T-helper 1 cell treated with Interleukin-12 subunit alpha and Interleukin-12 subunit beta and Interleukin-4 antibody, amounts not matched to agents 30 μg/mL and 1 μg/mL, for 36 hours (primary cell): ENCODE measurements around the gene DCDC2B.
A peak's percentile ranks its signal among the peaks of the same experiment; 100 is the strongest.
"Not testable (repeated sequence)": the region's sequence is repeated elsewhere in the genome, so short reads cannot be mapped to it uniquely, and the experiment has no call there.

Experiments
- H3K27ac Mint-ChIP-seq: one replicate; pipeline ENCODE4 v1.8.0; 2021; ENCODE audit warnings: mild to moderate bottlenecking, mixed read lengths
- H3K27me3 Mint-ChIP-seq: one replicate; pipeline ENCODE4 v1.8.0; 2021; ENCODE audit warnings: low read depth, mixed read lengths
- H3K36me3 Mint-ChIP-seq: one replicate; pipeline ENCODE4 v1.8.0; 2021; ENCODE audit warnings: low read depth, mixed read lengths
- H3K4me1 Mint-ChIP-seq: one replicate; pipeline ENCODE4 v1.8.0; 2021; ENCODE audit warnings: low read depth, mixed read lengths
- H3K4me3 Mint-ChIP-seq: one replicate; pipeline ENCODE4 v1.8.0; 2021; ENCODE audit warnings: mild to moderate bottlenecking, moderate library complexity, mixed read lengths
- H3K9me3 Mint-ChIP-seq: one replicate; pipeline ENCODE4 v1.8.0; 2021; ENCODE audit warnings: mixed read lengths

The DCDC2B gene

DNA sequence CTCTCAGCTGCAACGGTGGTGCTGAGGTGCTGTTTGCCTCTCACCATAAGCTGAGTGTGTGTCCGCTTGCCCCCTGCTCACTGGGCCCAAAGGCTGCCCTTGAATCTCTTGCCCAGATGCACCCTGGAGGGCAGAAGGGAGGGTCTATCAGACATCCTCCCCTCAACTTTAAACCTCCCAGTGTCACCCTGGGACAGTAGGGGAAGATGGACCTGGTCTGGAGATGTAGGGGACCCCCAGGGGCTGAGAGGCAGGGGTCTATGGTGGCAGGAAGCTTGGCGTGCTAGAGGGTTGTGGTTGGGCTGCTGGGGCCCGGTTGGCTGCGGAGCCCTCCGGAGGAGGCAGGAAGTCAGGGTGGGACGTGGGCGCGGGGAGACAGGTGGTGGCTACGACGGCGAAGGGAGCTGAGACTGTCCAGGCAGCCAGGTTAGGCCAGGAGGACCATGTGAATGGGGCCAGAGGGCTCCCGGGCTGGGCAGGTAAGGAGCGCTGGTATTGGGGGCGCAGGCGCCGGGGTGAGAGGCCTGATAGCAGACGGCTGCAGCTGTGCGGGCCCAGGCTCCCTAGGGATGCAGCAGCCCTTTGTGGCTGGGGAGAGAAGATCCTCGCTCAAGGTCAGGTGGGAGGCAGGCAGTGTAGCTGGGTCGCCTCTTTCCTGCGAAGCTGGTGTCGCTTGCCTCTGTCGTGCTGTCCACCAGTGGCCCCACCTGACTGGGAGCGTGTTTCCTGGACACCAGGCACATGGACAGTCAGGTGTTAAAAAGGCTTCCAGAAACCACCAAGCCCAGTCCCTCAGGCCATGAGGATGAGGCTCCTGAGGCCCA lies 42.2 kb downstream of the DCDC2B start, which contains the start of gene LCK:
Gene LCK (plus strand): TSS at position 373 of the 824 bp plus-strand sequence. CDS start 23,065 bp downstream, outside the sequence.
- peak within 1 kb of the TSS; percentile 99 for H3K4me3 Mint-ChIP-seq

DNA sequence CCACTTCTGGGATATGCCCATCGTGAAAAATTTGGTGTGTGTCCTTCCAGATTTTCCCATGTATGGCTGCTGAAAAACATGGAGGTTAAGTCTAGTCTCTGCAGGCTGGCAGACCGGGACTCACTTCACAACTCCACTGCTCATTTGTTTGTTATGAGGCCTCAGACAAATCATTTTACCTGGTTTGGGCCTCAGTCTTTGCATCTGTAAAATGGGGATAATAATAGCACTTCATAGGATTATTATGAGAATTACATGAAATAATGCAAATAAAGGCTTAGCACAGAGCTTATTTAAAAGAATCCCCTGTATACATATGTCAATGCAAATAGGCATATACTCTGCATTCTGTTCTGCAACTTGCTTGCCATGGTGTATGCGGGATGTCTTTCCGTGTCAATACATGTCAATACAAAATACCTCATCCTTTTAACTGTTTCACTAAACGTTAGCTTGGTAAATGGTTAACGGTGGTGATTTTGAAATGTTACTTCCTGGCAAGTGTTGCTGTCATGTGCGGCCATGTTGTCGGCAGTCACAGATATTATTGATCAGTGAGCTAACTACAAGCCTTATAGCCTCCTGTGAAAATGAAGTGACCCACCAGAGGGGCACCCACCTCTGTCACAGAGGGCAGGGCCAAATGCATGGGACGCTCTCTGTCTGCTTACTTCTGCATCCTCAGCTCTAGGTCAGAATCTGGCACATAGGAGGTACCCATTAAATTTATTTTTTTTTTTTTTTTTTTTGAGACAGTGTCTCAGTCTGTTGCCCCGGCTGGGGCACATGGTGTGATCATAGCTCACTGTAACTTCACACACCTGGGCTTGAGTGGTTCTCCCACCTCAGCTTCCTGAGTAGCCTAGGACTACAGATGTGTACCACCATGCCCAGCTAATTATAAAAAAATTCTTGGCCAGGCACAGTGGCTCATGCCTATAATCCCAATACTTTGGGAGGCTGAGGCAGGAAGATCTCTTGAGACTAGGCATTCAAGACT lies 46.5 kb downstream of the DCDC2B start:
- H3K4me1 Mint-ChIP-seq, result peaks cover 41% of the 10 kb centered on the region

More for the DNA sequence above, 42.2 kb downstream of the DCDC2B start, which contains the start of gene LCK:
- Mint-ChIP-seq H3K27ac (peak within 1 kb of the TSS; percentile 98), H3K9me3 (no peaks in the 10 kb centered on the region), H3K4me1 (peaks cover 54% of the 10 kb centered on the region), H3K36me3 (peaks cover 26% of the 10 kb centered on the region), H3K27me3 (no peaks in the 10 kb centered on the region)

DNA sequence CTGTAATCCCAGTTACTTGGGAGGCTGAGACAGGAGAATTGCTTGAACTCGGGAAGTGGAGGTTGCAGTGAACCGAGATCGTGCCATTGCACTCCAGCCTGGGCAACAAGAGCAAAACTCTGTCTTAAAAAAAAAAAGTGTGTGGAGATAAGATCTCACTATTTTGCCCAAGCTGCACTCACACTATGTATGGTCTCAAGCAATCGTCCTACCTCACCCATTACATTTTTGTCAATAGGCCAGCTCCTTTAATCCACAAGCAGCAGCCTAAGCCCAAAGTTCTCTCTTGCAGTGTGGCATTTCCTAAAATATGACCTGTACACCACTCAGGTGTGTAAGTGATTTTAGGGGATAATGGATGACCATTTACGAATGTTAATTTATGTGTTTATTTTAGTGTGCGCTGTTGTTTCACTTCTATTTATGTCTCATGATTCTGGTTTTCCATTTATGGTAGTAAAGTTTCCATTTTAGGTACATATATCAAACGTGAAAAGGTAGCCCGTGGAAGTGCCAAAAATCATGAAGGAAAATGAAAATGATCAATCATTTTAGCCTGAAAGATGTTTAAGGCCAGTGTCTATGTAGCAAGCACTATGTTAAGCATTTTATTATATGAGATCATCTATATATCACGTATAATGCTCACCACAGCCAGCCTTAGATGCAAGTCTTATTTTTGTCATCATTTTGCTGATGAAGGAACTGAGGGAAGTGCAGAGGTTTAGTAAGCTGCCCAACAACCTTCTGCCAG lies 47.8 kb downstream of the DCDC2B start:
- no peaks in the 10 kb centered on the region for H3K27me3 Mint-ChIP-seq
- H3K36me3 Mint-ChIP-seq, result peaks cover 44% of the 10 kb centered on the region
- peaks cover 38% of the 10 kb centered on the region for H3K4me1 Mint-ChIP-seq
- H3K4me3 Mint-ChIP-seq, result peak overlapping the region; percentile 86
- H3K9me3 Mint-ChIP-seq, result no peaks in the 10 kb centered on the region
- peak overlapping the region; percentile 95 for H3K27ac Mint-ChIP-seq

More for the DNA sequence above, 46.5 kb downstream of the DCDC2B start:
- Mint-ChIP-seq H3K4me3 (peak overlapping the region; percentile 85), H3K36me3 (peaks cover 41% of the 10 kb centered on the region), H3K9me3 (no peaks in the 10 kb centered on the region), H3K27me3 (no peaks in the 10 kb centered on the region), H3K27ac (peak overlapping the region; percentile 86)

DNA sequence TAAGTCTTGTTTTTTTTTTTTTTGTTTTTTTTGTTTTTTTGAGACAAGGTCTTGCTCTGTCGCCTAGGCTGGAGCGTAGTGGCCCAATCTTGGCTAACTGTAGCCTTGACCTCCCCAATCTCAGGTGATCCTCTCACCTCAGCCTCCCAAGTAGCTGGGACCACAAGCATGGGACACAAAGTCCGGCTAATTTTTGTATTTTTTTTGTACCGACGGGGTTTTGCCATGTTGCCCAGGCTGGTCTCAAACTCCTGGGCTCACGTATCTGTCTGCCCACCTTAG lies 48.3 kb downstream of the DCDC2B start:
- H3K4me1 Mint-ChIP-seq, result peaks cover 35% of the 10 kb centered on the region
- H3K27ac Mint-ChIP-seq, result peak overlapping the region; percentile 95
- peak overlapping the region; percentile 86 for H3K4me3 Mint-ChIP-seq
- H3K9me3 Mint-ChIP-seq, result no peaks in the 10 kb centered on the region
- no peaks in the 10 kb centered on the region for H3K27me3 Mint-ChIP-seq
- H3K36me3 Mint-ChIP-seq, result peaks cover 40% of the 10 kb centered on the region

DNA sequence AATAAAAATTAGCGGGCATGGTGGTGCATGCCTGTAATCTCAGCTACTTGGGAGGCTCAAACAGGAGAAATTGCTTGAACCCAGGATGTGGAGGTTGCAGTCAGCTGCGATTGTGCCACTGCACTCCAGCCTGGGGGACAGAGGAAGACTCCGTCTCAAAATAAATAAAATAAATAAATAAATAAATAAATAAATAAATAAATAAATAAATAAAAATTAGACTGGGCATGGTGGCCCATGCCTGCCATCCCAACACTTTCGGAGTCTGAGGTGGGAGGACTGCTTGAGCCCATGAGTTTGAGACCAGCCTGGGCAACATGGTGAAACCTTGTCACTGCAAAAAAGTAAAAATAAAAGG lies 54.3 kb downstream of the DCDC2B start:
- not testable (repeated sequence) for H3K9me3 Mint-ChIP-seq, H3K4me3 Mint-ChIP-seq, H3K27ac Mint-ChIP-seq, H3K27me3 Mint-ChIP-seq
- Mint-ChIP-seq H3K4me1 (peaks cover 37% of the 10 kb centered on the region), H3K36me3 (peaks cover 22% of the 10 kb centered on the region)

DNA sequence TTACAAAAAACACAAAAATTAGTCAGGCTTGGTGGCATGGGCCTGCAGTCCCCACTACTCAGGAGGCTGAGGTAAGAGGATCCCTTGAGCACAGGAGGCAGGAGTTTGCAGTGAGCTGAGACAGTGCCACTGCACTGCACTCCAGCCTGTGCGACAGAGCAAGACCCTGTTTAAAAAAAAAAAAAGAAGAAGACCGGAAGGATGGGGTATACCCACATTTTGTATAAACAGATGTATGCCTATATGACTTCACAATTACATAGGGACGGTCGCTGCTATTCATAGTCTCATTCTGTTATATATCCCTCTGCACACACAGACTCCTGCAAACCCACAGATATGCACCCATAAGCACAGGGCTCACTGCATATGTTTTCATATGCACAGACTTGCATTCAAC lies 54.9 kb downstream of the DCDC2B start:
- Mint-ChIP-seq H3K27ac (peak overlapping the region; percentile 88), H3K4me1 (peaks cover 37% of the 10 kb centered on the region), H3K27me3 (no peaks in the 10 kb centered on the region), H3K9me3 (no peaks in the 10 kb centered on the region), H3K4me3 (peak overlapping the region; percentile 73), H3K36me3 (peaks cover 22% of the 10 kb centered on the region)
